ENCODE results near the gene DNAJC5.
"Not testable (repeated sequence)": the region's sequence is repeated elsewhere in the genome, so short reads cannot be mapped to it uniquely, and the experiment has no call there.

The DNAJC5 gene

DNA sequence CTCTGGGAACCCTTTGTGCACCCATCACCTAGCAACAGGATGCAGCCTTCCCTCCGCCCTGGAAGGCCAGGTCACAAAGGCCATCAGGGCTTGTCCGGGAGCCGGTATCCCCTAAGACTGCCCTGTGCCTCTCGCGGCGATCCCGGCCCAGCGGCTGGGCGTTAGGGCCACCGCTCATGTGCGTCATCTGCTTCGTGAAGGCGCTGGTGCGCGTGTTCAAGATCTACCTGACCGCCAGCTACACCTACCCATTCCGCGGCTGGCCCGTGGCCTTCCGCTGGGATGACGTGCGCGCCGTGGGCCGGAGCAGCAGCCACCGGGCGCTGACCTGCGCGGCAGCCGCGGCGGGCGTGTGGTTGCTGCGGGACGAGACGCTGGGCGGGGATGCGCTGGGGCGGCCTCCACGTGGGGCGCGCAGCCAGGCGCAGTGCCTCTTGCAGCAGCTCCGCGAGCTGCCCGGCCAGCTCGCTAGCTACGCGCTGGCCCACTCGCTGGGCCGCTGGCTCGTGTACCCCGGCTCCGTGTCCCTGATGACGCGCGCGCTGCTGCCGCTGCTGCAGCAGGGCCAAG, 33.5 kb upstream of the DNAJC5 start, which contains the start of gene ABHD16B:
Gene ABHD16B, plus strand, starts transcription at position 134 of the 570 bp plus-strand sequence. Its CDS starts 43 bp downstream, at position 177.
- DNase-seq (ENCODE audit: low read depth in 2 of 2): no peak

DNA sequence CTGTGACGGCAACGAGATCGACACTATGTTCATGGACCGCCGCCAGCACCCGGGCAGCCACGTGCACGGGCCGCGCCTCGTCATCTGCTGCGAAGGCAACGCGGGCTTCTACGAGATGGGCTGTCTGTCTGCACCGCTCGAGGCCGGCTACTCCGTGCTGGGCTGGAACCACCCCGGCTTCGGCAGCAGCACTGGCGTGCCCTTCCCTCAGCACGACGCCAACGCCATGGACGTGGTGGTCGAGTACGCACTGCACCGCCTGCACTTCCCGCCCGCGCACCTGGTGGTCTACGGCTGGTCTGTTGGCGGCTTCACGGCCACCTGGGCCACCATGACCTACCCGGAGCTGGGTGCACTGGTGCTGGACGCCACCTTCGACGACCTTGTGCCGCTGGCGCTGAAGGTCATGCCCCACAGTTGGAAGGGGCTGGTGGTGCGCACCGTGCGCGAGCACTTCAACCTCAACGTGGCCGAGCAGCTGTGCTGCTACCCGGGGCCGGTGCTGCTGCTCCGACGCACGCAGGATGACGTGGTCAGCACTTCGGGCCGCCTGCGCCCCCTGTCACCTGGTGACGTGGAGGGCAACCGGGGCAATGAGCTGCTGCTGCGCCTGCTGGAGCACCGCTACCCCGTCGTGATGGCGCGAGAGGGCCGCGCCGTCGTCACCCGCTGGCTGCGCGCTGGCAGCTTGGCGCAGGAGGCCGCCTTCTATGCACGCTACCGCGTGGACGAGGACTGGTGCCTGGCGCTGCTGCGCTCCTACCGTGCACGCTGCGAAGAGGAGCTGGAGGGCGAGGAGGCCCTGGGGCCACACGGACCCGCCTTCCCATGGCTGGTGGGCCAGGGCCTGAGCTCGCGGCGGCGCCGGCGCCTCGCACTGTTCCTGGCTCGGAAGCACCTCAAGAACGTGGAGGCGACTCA, 32.7 kb upstream of the DNAJC5 start:
- DNase-seq (ENCODE audit: low read depth in 2 of 2): no peak

GRCh38 chr20:63863021-63863797, 31.7 kb upstream of the DNAJC5 start:
- no peak for DNase-seq (ENCODE audit: low read depth in 2 of 2)

DNA sequence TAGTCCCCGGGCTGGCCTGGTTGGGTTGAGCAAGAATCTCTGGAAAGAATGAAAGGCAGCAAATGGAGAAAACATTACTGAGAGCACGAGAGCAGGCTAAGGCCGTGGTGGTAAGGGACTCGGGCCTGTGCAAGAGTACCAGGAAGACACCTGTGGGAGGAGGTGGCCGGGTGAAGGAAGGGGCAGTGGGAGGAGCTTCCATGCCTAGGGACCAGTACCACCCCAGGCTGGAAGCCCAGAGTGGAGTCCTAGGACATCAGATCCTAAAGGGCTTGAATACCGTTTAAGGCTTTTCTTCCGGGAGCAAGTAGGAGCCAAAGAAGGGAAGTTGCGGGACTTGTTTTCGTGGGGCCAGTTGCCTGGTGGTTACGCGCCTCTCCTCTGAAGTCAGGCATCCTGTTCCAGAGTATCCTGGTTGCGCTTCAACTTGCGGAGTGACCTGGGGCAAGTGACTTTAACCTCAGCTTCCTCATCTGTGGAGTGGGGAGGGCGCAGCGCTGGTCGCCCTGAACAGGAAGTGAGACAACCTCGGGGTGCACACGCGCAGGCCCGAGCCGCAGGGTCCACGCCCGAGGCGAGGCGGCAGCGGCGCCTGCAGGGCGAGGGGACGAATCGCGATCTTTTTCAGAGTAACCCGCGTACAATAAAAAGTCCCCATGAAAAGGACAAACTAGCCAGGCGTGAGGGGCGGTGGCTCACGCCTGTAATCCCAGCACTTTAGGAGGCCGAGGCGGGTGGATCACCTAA, 31.0 kb upstream of the DNAJC5 start:
- DNase-seq (ENCODE audit: low read depth in 2 of 2): peak; percentile 69 to 74

DNA sequence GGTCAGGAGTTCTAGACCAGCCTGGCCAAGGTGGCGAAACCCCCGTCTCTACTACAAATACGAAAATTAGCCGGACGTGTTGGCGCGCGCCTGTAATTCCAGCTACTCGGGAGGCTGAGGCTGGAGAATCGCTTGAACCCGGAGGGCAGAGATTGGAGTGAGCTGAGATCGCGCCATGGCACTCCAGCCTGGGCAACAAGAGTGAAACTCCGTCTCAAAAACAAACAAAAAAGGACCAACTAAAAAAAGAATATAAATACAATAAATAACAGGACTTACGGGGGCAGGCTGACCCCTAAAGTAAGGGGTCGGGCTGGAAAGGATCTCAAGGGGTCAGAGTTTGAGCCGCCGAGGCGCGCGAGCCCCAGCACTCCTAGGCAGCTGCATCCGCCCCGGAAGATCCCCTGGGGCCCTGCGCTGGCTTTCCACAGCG, 30.4 kb upstream of the DNAJC5 start:
- DNase-seq (ENCODE audit: low read depth in 2 of 2): no peak

GRCh38 chr20:63864978-63865640, 29.8 kb upstream of the DNAJC5 start, which contains the start of gene TPD52L2:
TSS of gene TPD52L2 (plus strand) at chr20:63865270. CDS start at chr20:63865366, 96 bp downstream.
- peak; percentile 98 for DNase-seq (ENCODE audit: low read depth in 2 of 2)

- DNase-seq (ENCODE audit: low read depth in 2 of 2): not testable (repeated sequence)
Measured at GRCh38 chr20:63867042-63867441, 27.9 kb upstream of the DNAJC5 start.

- DNase-seq (ENCODE audit: low read depth in 2 of 2): no peak
Measured at GRCh38 chr20:63868264-63868663, 26.7 kb upstream of the DNAJC5 start.

- peak in 1 of 2 donors; percentile 45 for DNase-seq (ENCODE audit: low read depth in 2 of 2)
Measured at GRCh38 chr20:63873477-63873971, 21.4 kb upstream of the DNAJC5 start.

- DNase-seq (ENCODE audit: low read depth in 2 of 2): not testable (repeated sequence)
Measured at GRCh38 chr20:63874241-63874640, 20.7 kb upstream of the DNAJC5 start.

- DNase-seq (ENCODE audit: low read depth in 2 of 2): no peak
Measured at GRCh38 chr20:63876489-63877036, 18.4 kb upstream of the DNAJC5 start.

DNA sequence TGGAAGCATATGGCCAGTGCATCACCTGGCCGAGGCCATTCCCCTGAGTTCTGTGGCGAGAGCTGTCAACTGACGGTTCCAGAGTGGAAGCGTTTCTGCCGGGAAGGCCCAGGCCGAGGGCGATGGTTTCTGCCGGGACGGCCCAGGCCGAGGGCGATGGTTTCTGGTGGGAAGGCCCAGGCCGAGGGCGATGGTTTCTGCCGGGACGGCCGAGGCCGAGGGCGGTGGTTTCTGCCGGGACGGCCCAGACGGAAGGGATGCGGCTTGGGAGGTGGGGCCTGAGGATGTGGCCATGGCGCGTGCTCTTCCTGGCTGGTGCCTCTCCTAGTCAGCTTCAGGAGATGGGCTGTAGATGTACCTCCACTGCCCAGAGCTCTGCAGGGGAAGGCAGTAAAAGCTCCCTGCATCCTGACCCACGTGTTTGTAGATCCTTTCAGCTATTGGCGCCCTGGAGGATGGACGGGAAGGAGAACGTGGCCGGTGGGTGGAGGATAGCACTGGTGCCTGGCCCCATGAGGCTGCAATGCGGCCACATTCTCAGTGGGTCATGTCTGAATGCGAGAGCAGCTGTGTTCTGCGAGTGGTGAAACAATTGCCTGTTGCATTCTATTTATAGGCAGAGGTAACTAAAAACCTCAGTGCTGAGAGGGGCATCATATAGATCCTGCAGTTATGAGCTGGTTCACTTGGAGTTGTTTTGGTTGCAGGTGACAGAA, 17.0 kb upstream of the DNAJC5 start:
- no peak for DNase-seq (ENCODE audit: low read depth in 2 of 2)

GRCh38 chr20:63878899-63879663, 15.8 kb upstream of the DNAJC5 start:
- no peak for DNase-seq (ENCODE audit: low read depth in 2 of 2)

- not testable (repeated sequence) for DNase-seq (ENCODE audit: low read depth in 2 of 2)
Measured at GRCh38 chr20:63880901-63881300, 14.0 kb upstream of the DNAJC5 start.

GRCh38 chr20:63881451-63882226, 13.3 kb upstream of the DNAJC5 start:
- no peak for DNase-seq (ENCODE audit: low read depth in 2 of 2)

DNA sequence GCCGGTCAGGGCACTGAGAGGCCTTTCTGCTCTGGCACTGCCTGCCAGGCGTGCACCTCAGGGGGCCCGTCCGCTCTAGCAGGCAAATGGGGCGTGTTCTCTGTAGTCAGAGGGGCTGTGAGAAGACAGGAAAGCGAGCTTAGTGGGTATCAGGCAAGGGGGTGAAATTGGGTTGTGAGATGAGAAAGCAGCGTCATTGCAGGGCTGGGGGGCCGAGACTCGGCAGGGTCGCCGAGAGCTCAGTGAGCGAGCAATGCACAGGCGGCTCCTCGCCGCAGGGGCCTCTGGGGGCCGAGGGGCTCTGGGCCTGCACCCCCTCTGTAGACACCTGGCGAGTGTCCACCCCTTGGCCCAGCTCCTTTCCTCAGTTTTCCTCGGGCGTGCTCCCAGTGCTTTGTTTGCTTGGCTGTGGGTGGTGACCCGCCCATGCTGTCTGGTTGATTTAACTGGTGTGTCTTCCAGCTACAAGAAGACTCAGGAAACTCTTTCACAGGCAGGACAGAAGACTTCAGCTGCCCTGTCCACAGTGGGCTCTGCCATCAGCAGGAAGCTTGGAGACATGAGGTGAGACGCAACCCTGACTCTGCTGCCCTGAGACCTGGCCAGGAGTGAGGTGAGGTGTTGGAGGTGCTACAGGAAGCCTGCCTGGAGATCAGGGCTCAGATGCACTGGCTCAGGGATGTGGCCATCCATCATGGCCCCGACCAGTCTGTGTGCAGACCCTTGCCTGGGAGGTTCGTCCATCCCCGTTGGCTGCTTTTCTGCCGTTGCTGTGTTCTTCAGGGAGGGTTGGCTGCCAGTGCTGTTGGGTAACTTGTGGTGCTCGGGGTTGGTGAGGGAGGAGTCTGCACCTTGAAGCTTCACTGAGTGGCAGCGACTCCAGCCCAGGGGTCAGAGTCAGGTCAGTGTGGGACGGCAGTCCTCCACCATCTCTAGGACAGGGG, 12.4 kb upstream of the DNAJC5 start:
- DNase-seq (ENCODE audit: low read depth in 2 of 2): no peak

DNA sequence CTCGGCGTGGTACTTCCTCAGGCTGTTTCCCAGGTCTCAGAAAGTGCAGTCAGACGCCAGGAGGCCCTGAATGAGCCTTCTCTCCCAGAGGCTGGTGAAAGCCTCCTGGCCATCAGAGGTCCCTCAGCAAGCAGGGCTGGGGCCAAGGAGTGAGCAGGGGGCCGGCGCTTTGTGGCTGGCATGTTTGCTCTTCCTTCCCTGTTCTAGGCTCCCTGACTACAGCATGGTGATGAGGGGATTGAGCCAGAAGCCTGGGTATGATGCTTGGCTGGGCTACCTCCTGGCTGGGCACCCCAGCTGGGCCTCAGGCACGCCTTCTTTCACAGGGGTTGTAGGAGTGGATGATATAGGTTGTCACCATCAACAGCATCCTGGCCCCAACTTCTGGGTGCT, 11.7 kb upstream of the DNAJC5 start:
- DNase-seq (ENCODE audit: low read depth in 2 of 2): no peak
